Peyer's patch (tissue), 4 donors: ENCODE measurements around the gene NCOA7.

Source experiments
- POLR2A ChIP-seq, 2 donors: fragments of 450-650 bp; IDR thresholded peaks; one replicate each; pipeline ENCODE4 v1.5.1; 2017; ENCODE audit warnings: antibody characterized with exemption in 2 of 2, mild to moderate bottlenecking in 2 of 2, moderate library complexity in 2 of 2
- TF ChIP-seq, protein P1 (sequence below), 6 experiments: fragments of 450-650 bp in 4 of 6; fragments of 200-600 bp in 2 of 6; sonication (generic) in 1 of 6; IDR thresholded peaks; one replicate each; pipeline ENCODE4 v1.5.1; 2017 to 2019; ENCODE audit warnings: antibody characterized with exemption in 6 of 6, mild to moderate bottlenecking in 3 of 6, moderate library complexity in 1 of 6

DNA sequence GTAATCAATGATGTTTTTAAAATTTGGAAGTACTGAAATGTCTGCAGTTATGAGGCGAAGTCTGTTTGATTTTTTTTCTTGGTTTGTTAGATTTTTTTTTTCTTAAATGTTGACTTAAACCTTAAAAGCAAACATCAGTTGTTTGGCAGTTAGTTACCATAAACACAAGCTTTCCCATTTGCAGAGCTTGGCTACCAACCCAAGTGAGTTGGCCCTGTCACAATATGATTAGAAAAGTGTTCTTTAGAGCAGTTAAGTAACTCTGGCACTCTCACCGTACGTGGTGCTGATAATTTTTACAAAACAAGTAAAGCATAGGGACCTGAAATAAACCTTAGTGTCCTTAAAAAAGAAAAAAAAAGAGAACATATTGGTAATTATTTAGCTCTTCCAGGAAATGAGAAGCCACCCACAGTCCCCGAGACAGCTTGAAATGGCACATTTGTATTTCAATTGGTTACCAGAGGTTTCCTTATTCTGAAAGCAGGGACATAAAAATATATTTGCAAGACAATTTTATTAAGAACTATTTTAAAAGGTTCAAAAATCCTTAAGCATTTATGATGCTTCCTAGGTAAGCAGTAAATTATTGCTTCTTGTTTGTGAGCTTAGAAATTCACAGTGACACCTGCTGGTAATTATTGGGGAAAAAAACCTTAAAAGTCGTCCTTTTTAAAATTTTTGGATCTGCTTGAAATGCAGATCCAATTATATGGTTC is 37.4 kb upstream of the NCOA7 start:
- TF ChIP-seq, protein P1, sequence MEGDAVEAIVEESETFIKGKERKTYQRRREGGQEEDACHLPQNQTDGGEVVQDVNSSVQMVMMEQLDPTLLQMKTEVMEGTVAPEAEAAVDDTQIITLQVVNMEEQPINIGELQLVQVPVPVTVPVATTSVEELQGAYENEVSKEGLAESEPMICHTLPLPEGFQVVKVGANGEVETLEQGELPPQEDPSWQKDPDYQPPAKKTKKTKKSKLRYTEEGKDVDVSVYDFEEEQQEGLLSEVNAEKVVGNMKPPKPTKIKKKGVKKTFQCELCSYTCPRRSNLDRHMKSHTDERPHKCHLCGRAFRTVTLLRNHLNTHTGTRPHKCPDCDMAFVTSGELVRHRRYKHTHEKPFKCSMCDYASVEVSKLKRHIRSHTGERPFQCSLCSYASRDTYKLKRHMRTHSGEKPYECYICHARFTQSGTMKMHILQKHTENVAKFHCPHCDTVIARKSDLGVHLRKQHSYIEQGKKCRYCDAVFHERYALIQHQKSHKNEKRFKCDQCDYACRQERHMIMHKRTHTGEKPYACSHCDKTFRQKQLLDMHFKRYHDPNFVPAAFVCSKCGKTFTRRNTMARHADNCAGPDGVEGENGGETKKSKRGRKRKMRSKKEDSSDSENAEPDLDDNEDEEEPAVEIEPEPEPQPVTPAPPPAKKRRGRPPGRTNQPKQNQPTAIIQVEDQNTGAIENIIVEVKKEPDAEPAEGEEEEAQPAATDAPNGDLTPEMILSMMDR (IDR thresholded peaks at IDR 0.05): peak; percentile 21 to 45 (median 34)
- TF ChIP-seq POLR2A (IDR thresholded peaks at IDR 0.05): no peak
